ENCODE data around the gene CTAG1B.
"Not testable (repeated sequence)": the region's sequence is repeated elsewhere in the genome, so short reads cannot be mapped to it uniquely, and the experiment has no call there.

Gene CTAG1B

GRCh38 chrX:154633661-154634060 is 14.6 kb upstream of the CTAG1B start:
- DNase-seq; intact Hi-C loops (cut with DNase I): not testable (repeated sequence)

GRCh38 chrX:154630949-154631348 is 11.9 kb upstream of the CTAG1B start:
- intact Hi-C loops (cut with DNase I); DNase-seq: not testable (repeated sequence)

GRCh38 chrX:154628960-154629359 is 9.9 kb upstream of the CTAG1B start:
- DNase-seq; intact Hi-C loops (cut with DNase I): not testable (repeated sequence)

- DNase-seq; intact Hi-C loops (cut with DNase I): not testable (repeated sequence)
Measured at GRCh38 chrX:154620767-154621414, 1.8 kb upstream of the CTAG1B start.

DNA sequence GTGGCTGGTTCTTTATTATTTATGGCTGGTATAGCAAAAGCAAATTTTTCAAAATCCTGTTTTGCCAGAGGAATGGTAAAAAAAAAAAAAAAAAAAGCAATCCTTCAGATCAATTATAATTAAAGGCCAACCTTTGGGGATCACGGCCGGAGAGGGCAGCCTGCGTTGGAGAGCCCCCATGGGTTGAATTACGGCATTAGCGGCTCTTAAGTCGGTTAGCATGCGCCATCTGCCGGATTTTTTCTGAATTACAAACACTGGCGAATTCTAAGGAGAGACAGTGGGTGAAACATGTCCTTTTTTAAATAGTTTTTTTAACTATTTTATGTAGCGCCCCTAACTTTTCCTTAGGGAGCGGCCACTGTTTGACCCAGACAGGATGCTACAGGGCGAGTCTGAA is 5.5 kb downstream of the CTAG1B start:
- DNase-seq; intact Hi-C loops (cut with DNase I): not testable (repeated sequence)

DNA sequence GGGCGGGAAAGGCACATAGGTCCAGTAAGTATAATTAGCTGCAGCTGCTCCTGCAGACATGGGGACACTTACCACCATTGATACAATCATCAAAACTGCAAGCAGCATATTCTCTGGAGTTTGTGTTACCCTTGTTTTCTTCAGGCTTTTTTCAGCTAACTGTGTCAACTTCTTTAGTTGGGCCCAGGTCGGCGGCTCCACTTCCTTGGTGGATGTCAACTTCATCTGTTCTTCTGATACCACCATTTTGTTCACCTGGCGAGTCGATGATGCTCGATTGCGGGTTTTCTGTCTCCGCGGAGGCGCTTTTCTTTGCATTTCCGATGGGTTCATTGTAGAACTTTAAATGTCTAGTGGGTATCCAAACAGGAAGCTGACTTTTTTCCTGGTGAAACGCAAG is 7.9 kb downstream of the CTAG1B start:
- not testable (repeated sequence) for DNase-seq

GRCh38 chrX:154608823-154609222 is 10.3 kb downstream of the CTAG1B start:
- intact Hi-C loops (cut with DNase I) = not testable (repeated sequence)

More for the DNA sequence above, 7.9 kb downstream of the CTAG1B start:
- intact Hi-C loops (cut with DNase I) = not testable (repeated sequence)

DNA sequence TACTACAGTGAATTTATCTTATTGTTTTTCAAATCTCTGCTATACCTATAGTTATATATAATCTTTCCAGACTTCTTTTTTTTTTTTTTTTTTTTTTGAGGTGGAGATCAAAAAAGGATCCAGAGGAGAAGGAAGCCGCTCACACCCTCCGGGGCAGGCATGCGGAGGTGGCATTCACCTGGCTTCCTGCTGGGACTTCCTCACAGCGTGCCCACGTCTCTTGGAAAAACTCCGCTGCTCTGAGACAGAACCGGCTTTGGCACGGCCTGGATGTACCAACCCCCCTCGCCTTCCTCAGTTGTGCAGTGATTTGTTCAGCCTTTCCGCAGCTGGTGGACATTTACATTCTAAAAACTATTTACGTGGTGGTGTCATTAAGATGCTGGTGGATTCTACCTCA is 11.1 kb downstream of the CTAG1B start:
- intact Hi-C loops (cut with DNase I); DNase-seq: not testable (repeated sequence)

More at GRCh38 chrX:154608823-154609222, 10.3 kb downstream of the CTAG1B start:
- not testable (repeated sequence) for DNase-seq

- no peak for DNase-seq
Measured at GRCh38 chrX:154607370-154607769, 11.7 kb downstream of the CTAG1B start.

DNA sequence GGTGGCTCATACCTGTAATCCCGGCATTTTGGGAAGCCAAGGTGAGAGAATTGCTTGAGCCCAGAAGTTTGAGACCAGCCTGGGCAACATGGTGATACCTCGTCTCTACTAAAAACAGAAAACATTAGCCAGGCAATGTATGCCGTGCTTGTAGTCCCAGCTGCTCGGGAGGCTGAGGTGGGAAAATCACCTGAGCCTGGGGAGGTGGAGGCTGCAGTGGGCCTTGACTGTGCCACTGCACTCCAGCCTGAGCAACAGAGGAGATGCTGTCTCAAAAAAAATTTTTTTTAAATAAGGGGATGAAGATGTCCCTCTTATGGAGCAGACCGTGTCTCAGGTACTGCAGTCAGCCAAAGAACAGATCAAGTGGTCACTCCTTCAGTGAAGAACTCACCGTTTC is 13.5 kb downstream of the CTAG1B start:
- intact Hi-C loops (cut with DNase I) = no loop called here
- no peak for DNase-seq

More at GRCh38 chrX:154607370-154607769, 11.7 kb downstream of the CTAG1B start:
- intact Hi-C loops (cut with DNase I) = no loop called here

GRCh38 chrX:154603438-154604430 is 15.3 kb downstream of the CTAG1B start:
- intact Hi-C loops (cut with DNase I) = no loop called here
- DNase-seq = peak in 11 of 42 donors; percentile 1 to 55 (median 15)

DNA sequence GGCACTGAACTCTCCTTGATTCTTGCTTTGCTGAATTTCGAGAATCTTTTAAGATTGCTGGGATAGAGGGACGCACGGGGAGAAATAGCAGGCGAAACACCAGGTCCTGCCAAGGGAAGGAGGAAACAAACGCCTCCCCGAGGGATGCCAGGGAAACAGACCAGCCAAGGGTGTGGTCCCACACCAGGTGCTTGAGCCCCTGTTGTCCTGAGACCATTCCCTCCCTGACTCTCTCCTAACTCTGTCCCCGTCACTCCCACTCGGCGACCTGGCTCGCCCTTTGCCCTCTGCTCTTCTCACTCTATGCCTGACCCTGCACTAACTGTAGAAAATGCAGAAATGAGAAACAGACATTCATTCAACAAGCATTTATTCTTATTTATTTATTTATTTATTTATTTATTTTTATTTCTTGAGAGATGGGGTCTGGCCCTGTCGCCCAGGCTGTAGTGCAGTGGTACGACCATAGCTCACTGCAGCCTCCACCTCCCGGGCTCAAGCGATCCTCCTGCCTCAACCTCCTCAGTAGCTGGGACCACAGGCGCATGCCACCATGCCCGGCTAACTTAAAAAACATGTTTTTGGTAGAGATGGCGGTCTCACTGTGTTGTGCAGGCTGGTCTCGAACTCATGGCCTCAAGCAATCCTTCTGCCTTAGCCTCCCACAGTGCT is 16.2 kb downstream of the CTAG1B start:
- no peak for DNase-seq
- intact Hi-C loops (cut with DNase I) = no loop called here

- no peak for DNase-seq
- intact Hi-C loops (cut with DNase I) = no loop called here
Measured at GRCh38 chrX:154602226-154602625, 16.9 kb downstream of the CTAG1B start.

DNA sequence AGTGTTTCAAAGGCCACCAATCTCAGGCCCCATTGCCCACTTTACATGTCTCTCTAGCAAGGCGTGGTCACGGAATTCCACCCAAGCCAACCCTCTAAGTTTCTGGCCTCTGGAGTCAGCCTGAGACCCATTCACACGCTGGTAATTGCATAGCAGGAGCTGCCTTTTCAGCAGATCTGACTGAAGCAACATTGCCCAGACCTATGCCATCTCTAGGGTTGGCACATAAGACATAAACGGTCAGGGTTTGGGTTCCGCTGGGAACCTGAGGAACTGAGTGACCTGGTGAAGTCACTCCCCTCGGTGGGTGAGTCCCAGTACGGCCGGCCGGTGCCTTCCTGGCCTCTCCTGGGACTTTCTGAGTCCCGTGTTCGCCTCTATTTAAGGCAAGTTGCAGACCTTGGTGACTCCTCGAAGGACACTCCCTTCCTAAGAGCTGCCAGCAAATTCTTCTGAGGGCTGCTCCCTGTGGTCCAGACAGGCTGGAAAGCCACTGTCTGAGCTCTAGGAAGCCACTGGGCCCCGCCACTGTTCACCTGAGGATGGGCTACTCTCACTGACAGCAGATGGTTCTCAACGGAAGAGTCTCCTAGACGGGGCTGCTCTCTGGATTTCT is 18.2 kb downstream of the CTAG1B start:
- intact Hi-C loops (cut with DNase I) = no loop called here
- no peak for DNase-seq

GRCh38 chrX:154599531-154599930 is 19.6 kb downstream of the CTAG1B start:
- DNase-seq = no peak
- intact Hi-C loops (cut with DNase I) = no loop called here

DNA sequence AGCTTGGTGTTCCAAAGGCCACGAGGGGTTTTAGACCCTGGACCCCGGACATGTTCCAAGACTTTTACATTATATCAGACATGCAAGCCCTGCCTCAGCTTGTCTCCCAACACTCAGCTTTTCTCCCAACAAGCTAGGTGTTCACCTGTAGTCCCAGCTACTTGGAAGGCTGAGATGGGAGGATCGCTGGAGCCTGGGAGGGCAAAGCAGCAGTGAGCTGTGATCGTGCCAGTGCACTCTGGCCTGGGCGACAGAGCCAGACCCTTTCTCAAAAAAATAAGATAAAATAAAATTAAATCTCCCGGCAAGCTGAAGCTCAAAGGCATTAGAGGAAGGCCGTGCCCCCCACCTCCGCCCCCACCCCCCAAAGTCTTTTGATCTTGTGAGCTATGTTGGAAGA is 20.4 kb downstream of the CTAG1B start:
- intact Hi-C loops (cut with DNase I) = no loop called here
- DNase-seq = no peak

DNA sequence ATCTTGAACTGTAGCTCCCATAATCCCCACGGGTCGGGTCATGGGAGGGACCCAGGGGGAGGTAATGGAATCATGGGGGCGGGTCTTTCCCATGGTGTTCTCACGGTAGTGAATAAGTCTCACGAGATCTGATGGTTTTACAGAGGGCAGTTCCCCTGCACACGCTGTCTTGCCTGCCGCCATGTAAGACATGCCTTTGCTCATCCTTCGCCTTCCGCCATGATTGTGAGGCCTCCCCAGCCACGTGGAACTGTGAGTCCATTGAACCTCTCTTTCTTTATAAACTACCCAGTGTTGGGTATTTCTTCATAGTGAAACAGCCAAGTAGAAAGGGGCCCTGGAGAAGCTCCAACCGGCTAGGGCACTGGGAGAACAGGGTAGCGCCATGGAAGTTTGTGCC is 21.9 kb downstream of the CTAG1B start:
- DNase-seq = no peak
- intact Hi-C loops (cut with DNase I) = no loop called here

- peak in 1 of 42 donors; percentile 19 for DNase-seq
- intact Hi-C loops (cut with DNase I) = no loop called here
Measured at GRCh38 chrX:154596290-154596929, 22.7 kb downstream of the CTAG1B start.
